Ishikawa (cell line): Measurements from ENCODE around the gene SMARCB1.

Experiments
- CEBPB ChIP-seq: IDR thresholded peaks from 2 replicates; pipeline ENCODE4 v1.6.1; 2012
- CREB1 ChIP-seq: IDR thresholded peaks from 2 replicates; pipeline ENCODE4 v1.6.1; 2012; ENCODE audit warnings: low read depth
- EGR1 ChIP-seq: IDR thresholded peaks from 2 replicates; pipeline ENCODE4 v1.6.1; 2012
- EP300 ChIP-seq: IDR thresholded peaks from 2 replicates; pipeline ENCODE4 v1.6.1; 2012; ENCODE audit warnings: borderline replicate concordance
- FOXM1 ChIP-seq: IDR thresholded peaks from 2 replicates; pipeline ENCODE4 v1.6.1; 2012; ENCODE audit warnings: low read depth, borderline replicate concordance
- NFIC ChIP-seq: IDR thresholded peaks from 2 replicates; pipeline ENCODE4 v1.6.1; 2012
- RAD21 ChIP-seq: IDR thresholded peaks from 2 replicates; pipeline ENCODE4 v1.6.1; 2012; ENCODE audit warnings: low read depth
- TAF1 ChIP-seq: IDR thresholded peaks from 2 replicates; pipeline ENCODE4 v1.6.1; 2012; ENCODE audit warnings: low read depth, mild to moderate bottlenecking
- TCF12 ChIP-seq: IDR thresholded peaks from 2 replicates; pipeline ENCODE4 v1.6.1; 2012; ENCODE audit warnings: low read depth
- TEAD4 ChIP-seq: IDR thresholded peaks from 2 replicates; pipeline ENCODE4 v1.6.1; 2012
- YY1 ChIP-seq: IDR thresholded peaks from 2 replicates; pipeline ENCODE4 v1.6.1; 2012; ENCODE audit warnings: low read depth
- ZBTB7A ChIP-seq: IDR thresholded peaks from 2 replicates; pipeline ENCODE4 v1.6.1; 2012; ENCODE audit warnings: low read depth
- TF ChIP-seq, protein P1 (sequence below): IDR thresholded peaks from 2 replicates; pipeline ENCODE4 v1.6.1; 2012; ENCODE audit warnings: low read depth, mild to moderate bottlenecking
- TF ChIP-seq, protein P2 (sequence below): IDR thresholded peaks from 2 replicates; pipeline ENCODE4 v1.6.1; 2012
- TF ChIP-seq, protein P3 (sequence below): IDR thresholded peaks from 2 replicates; pipeline ENCODE4 v1.6.1; 2012

Gene SMARCB1

DNA sequence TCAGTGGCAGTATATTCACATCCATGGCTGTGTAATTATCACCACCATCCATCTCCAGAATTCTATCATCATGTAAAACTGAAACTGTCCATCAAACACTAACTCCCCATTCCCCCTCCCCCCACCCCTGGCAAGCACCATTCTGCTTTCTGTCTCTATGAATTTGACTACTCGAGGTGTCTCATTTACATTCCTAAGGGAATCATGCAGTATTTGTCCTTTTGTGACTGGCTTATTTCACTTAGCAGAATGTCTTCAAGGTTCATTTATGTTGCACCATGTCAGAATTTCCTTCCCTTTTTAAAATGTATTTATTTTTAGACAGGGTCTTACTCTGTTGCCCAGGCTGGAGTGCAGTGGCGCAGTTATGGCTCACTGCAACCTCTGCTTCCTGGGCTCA, 31.8 kb downstream of the SMARCB1 start:
- TF ChIP-seq TEAD4 (no peak), EGR1 (no peak), EP300 (no peak)
- TF ChIP-seq, protein P1, sequence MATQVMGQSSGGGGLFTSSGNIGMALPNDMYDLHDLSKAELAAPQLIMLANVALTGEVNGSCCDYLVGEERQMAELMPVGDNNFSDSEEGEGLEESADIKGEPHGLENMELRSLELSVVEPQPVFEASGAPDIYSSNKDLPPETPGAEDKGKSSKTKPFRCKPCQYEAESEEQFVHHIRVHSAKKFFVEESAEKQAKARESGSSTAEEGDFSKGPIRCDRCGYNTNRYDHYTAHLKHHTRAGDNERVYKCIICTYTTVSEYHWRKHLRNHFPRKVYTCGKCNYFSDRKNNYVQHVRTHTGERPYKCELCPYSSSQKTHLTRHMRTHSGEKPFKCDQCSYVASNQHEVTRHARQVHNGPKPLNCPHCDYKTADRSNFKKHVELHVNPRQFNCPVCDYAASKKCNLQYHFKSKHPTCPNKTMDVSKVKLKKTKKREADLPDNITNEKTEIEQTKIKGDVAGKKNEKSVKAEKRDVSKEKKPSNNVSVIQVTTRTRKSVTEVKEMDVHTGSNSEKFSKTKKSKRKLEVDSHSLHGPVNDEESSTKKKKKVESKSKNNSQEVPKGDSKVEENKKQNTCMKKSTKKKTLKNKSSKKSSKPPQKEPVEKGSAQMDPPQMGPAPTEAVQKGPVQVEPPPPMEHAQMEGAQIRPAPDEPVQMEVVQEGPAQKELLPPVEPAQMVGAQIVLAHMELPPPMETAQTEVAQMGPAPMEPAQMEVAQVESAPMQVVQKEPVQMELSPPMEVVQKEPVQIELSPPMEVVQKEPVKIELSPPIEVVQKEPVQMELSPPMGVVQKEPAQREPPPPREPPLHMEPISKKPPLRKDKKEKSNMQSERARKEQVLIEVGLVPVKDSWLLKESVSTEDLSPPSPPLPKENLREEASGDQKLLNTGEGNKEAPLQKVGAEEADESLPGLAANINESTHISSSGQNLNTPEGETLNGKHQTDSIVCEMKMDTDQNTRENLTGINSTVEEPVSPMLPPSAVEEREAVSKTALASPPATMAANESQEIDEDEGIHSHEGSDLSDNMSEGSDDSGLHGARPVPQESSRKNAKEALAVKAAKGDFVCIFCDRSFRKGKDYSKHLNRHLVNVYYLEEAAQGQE, result no peak

- no peak for TF ChIP-seq TAF1
- TF ChIP-seq CREB1, result no peak
- TF ChIP-seq, protein P2, sequence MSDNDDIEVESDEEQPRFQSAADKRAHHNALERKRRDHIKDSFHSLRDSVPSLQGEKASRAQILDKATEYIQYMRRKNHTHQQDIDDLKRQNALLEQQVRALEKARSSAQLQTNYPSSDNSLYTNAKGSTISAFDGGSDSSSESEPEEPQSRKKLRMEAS, result no peak
- TF ChIP-seq, protein P1, result no peak
- TF ChIP-seq EP300, result no peak
- TF ChIP-seq, protein P3, sequence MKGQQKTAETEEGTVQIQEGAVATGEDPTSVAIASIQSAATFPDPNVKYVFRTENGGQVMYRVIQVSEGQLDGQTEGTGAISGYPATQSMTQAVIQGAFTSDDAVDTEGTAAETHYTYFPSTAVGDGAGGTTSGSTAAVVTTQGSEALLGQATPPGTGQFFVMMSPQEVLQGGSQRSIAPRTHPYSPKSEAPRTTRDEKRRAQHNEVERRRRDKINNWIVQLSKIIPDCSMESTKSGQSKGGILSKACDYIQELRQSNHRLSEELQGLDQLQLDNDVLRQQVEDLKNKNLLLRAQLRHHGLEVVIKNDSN, result no peak
- no peak for TF ChIP-seq NFIC
- no peak for TF ChIP-seq ZBTB7A
- TF ChIP-seq CEBPB, result no peak
- no peak for TF ChIP-seq EGR1
Measured at GRCh38 chr22:23820748-23821211, 34.0 kb downstream of the SMARCB1 start.

- TF ChIP-seq, protein P3, result no peak
- TF ChIP-seq TEAD4, result no peak
- TF ChIP-seq TCF12, result no peak
- no peak for TF ChIP-seq RAD21
- no peak for TF ChIP-seq NFIC
- TF ChIP-seq FOXM1, result no peak
- TF ChIP-seq YY1, result no peak
- TF ChIP-seq EP300, result no peak
Measured at GRCh38 chr22:23822101-23822671, 35.4 kb downstream of the SMARCB1 start.

DNA sequence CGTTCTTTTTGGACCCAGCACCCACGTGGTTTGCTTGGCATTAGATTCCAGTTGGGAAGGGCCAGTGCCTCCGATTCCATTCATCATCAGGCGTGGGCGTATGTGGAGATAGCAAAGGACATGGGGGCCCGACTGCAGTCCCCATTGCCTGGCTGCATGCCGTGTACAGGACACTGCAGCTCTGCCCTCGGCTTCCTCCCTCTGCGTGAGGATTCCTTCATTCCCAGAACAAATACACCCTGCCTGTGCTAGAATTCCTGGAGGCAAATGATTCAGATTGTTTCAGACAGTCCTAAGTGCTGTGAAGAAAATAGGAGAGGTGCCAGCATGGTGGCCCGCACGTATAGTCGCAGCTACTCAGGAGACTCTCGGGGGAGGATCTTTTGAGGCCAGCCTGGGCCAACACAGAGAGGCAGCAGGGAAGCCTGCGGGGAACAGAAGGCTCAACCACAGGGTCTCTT, 36.6 kb downstream of the SMARCB1 start:
- TF ChIP-seq CEBPB (no peak), TCF12 (no peak)

GRCh38 chr22:23824476-23825245, 37.9 kb downstream of the SMARCB1 start:
- TF ChIP-seq ZBTB7A (no peak), FOXM1 (no peak), EGR1 (no peak), TAF1 (no peak), YY1 (no peak), CREB1 (no peak), CEBPB (no peak), TEAD4 (no peak), RAD21 (no peak), EP300 (no peak), TCF12 (no peak), NFIC (no peak)
- TF ChIP-seq, protein P3, result no peak
- TF ChIP-seq, protein P1, result no peak
- TF ChIP-seq, protein P2, result no peak
